Jurkat, Clone E6-1 (cell line): ENCODE measurements around the gene OR9A2.
"Not testable (repeated sequence)": the region's sequence is repeated elsewhere in the genome, so short reads cannot be mapped to it uniquely, and the experiment has no call there.

ENCODE experiments used
- DNase-seq: peaks from one replicate; pipeline ENCODE4 v3.0.0-alpha.2; 2011; ENCODE audit warnings: low read depth, low spot score
- H3K4me3 ChIP-seq: 2 replicates; pipeline ENCODE4 v1.5.1; 2011; ENCODE audit warnings: mild to moderate bottlenecking, low read length, control low read depth, moderate library complexity

The OR9A2 gene

GRCh38 chr7:142984297-142984696 lies 42.6 kb downstream of the OR9A2 start:
- no peak overlapping the region for H3K4me3 ChIP-seq
- no peak for DNase-seq

GRCh38 chr7:142983825-142984224 lies 43.1 kb downstream of the OR9A2 start:
- DNase-seq, result no peak
- no peak overlapping the region for H3K4me3 ChIP-seq

DNA sequence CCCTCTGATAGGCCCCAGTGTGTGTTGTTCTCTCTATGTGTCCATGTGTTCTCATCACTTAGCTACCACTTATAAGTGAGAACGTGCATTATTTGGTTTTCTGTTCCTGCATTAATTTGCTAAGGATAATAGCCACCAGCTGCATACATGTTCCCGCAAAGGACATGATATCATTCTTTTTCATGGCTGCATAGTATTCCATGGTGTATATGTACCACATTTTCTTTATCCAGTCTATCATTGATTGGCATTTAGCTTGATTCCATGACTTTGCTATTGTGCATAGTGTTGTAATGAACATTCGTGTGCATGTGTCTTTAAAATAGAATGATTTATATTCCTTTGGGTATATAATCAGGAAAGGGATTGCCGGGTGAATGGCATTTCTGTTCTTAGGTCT lies 48.5 kb downstream of the OR9A2 start:
- DNase-seq, H3K4me3 ChIP-seq: not testable (repeated sequence)
